KMS-11 (cell line): Measurements from ENCODE around the gene PCDHA7.
"Not testable (repeated sequence)": the region's sequence is repeated elsewhere in the genome, so short reads cannot be mapped to it uniquely, and the experiment has no call there.

Experiments used
- H2AFZ ChIP-seq: fragments of 200-600 bp; sonication (generic); 2 replicates; pipeline ENCODE4 v1.6.1; 2016; ENCODE audit warnings: antibody characterized with exemption, mixed run types, low read depth
- H3K27ac ChIP-seq: fragments of 200-600 bp; sonication (generic); 2 replicates; pipeline ENCODE4 v1.6.1; 2016; ENCODE audit warnings: mild to moderate bottlenecking, mixed run types
- H3K27me3 ChIP-seq: fragments of 200-600 bp; sonication (generic); 2 replicates; pipeline ENCODE4 v1.6.1; 2017; ENCODE audit warnings: mild to moderate bottlenecking, low read depth, mixed run types, moderate library complexity; ENCODE audit not compliant: insufficient read depth
- H3K36me3 ChIP-seq: fragments of 200-600 bp; sonication (generic); 2 replicates; pipeline ENCODE4 v1.6.1; 2017; ENCODE audit warnings: mild to moderate bottlenecking, mixed run types; ENCODE audit not compliant: insufficient read depth
- H3K4me1 ChIP-seq: fragments of 200-600 bp; sonication (generic); 2 replicates; pipeline ENCODE4 v1.6.1; 2016; ENCODE audit warnings: mild to moderate bottlenecking, low read depth, mixed run types; ENCODE audit not compliant: poor library complexity, severe bottlenecking
- H3K4me2 ChIP-seq: fragments of 200-600 bp; sonication (generic); 2 replicates; pipeline ENCODE4 v1.7.0; 2016; ENCODE audit warnings: mild to moderate bottlenecking, mixed run types
- H3K4me3 ChIP-seq: fragments of 200-600 bp; sonication (generic); IDR thresholded peaks from 2 replicates; pipeline ENCODE4 v1.6.1; 2017; ENCODE audit warnings: low read depth, low read length, mixed read lengths; ENCODE audit not compliant: insufficient read depth
- H3K79me2 ChIP-seq: fragments of 200-600 bp; sonication (generic); 2 replicates; pipeline ENCODE4 v1.6.1; 2016; ENCODE audit warnings: low read depth, mixed run types; ENCODE audit not compliant: insufficient read depth
- H3K9ac ChIP-seq: fragments of 200-600 bp; sonication (generic); 2 replicates; pipeline ENCODE4 v1.6.1; 2016; ENCODE audit warnings: mild to moderate bottlenecking, mixed run types
- H4K20me1 ChIP-seq: fragments of 200-600 bp; sonication (generic); 2 replicates; pipeline ENCODE4 v1.6.1; 2016; ENCODE audit warnings: mild to moderate bottlenecking, mixed run types; ENCODE audit not compliant: insufficient read depth
- CTCF ChIP-seq: fragments of 200-600 bp; sonication (generic); conservative IDR thresholded peaks from 2 replicates; pipeline ENCODE4 v1.6.1; 2017; ENCODE audit warnings: low read depth, mild to moderate bottlenecking, antibody characterized with exemption, low read length, moderate library complexity, mixed read lengths

The PCDHA7 gene, protein sequence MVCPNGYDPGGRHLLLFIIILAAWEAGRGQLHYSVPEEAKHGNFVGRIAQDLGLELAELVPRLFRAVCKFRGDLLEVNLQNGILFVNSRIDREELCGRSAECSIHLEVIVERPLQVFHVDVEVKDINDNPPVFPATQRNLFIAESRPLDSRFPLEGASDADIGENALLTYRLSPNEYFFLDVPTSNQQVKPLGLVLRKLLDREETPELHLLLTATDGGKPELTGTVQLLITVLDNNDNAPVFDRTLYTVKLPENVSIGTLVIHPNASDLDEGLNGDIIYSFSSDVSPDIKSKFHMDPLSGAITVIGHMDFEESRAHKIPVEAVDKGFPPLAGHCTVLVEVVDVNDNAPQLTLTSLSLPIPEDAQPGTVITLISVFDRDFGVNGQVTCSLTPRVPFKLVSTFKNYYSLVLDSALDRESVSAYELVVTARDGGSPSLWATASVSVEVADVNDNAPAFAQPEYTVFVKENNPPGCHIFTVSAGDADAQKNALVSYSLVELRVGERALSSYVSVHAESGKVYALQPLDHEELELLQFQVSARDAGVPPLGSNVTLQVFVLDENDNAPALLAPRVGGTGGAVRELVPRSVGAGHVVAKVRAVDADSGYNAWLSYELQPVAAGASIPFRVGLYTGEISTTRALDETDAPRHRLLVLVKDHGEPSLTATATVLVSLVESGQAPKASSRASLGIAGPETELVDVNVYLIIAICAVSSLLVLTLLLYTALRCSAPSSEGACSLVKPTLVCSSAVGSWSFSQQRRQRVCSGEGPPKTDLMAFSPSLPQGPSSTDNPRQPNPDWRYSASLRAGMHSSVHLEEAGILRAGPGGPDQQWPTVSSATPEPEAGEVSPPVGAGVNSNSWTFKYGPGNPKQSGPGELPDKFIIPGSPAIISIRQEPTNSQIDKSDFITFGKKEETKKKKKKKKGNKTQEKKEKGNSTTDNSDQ

GRCh38 chr5:140833993-140834392 lies at the start of gene PCDHA7:
TSS of gene PCDHA7 (plus strand) at chr5:140834269. CDS start at chr5:140834384, 115 bp downstream.
- no peak within 1 kb of the TSS for H3K4me2 ChIP-seq
- no peak within 1 kb of the TSS for H3K27ac ChIP-seq
- H2AFZ ChIP-seq: no peak within 1 kb of the TSS
- no peak for TF ChIP-seq CTCF
- no peaks in the 10 kb centered on the region for H3K27me3 ChIP-seq
- no peaks in the 10 kb centered on the region for H4K20me1 ChIP-seq
- no peaks in the 10 kb centered on the region for H3K4me1 ChIP-seq
- H3K9ac ChIP-seq: no peak within 1 kb of the TSS
- H3K36me3 ChIP-seq: no peaks in the 10 kb centered on the region
- no peaks in the 10 kb centered on the region for H3K79me2 ChIP-seq
- H3K4me3 ChIP-seq: no peak within 1 kb of the TSS

- Histone ChIP-seq H3K79me2 (no peaks in the 10 kb centered on the region), H3K27ac (no peak within 1 kb of the TSS), H3K36me3 (no peaks in the 10 kb centered on the region), H3K4me3 (no peak within 1 kb of the TSS), H3K9ac (no peak within 1 kb of the TSS), H4K20me1 (no peaks in the 10 kb centered on the region), H2AFZ (no peak within 1 kb of the TSS), H3K27me3 (no peaks in the 10 kb centered on the region), H3K4me1 (no peaks in the 10 kb centered on the region), H3K4me2 (no peak within 1 kb of the TSS)
- no peak for TF ChIP-seq CTCF
Measured at GRCh38 chr5:140785905-140786686, 48.0 kb upstream of the PCDHA7 start, which contains the start of gene PCDHA1. TSS of gene PCDHA1 (plus strand) at chr5:140786140.

- not testable (repeated sequence) for H3K9ac ChIP-seq, H3K36me3 ChIP-seq, H3K79me2 ChIP-seq, H3K4me2 ChIP-seq, H4K20me1 ChIP-seq, H3K27me3 ChIP-seq, H3K4me3 ChIP-seq, H2AFZ ChIP-seq, H3K4me1 ChIP-seq, H3K27ac ChIP-seq
Measured at GRCh38 chr5:140787422-140787821, 46.6 kb upstream of the PCDHA7 start.

DNA sequence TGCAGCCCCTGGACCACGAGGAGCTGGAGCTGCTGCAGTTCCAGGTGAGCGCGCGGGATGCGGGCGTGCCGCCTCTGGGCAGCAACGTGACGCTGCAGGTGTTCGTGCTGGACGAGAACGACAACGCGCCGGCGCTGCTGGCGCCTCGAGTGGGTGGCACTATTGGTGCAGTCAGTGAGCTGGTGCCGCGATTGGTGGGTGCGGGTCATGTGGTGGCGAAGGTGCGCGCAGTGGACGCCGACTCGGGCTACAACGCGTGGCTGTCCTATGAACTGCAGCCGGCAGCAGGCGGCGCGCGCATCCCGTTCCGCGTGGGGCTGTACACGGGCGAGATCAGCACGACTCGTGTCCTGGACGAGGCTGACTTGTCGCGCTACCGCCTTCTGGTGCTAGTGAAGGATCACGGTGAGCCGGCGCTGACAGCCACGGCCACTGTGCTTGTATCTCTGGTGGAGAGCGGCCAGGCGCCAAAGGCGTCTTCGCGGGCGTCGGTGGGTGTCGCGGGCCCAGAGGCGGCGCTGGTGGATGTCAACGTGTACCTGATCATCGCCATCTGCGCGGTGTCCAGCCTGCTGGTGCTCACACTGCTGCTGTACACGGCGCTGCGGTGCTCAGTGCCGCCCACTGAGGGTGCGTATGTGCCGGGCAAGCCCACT lies 46.1 kb upstream of the PCDHA7 start:
- not testable (repeated sequence) for H3K27ac ChIP-seq, H4K20me1 ChIP-seq, H3K9ac ChIP-seq, H3K4me2 ChIP-seq, H3K27me3 ChIP-seq, H3K4me1 ChIP-seq, H3K36me3 ChIP-seq, H3K4me3 ChIP-seq, H3K79me2 ChIP-seq, H2AFZ ChIP-seq

DNA sequence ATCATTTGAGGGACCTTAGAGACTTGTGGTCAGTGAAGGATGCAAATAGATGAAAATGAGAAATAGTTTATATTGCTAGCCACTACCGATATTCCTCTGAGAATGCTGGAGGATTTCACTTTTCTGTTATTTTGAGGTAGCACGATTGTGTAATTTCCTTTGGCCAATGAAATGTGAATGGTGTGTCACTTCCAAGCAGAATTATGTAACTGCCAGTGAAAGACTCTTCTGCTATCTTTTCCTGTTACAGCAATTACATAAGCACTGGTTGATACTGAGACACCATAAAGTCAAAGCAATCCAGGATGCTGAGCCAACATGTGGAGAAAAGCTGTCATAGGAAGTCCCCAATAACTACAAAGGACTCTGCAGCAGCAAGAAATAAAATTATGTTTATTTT lies 43.0 kb upstream of the PCDHA7 start:
- Histone ChIP-seq H3K4me2 (no peak overlapping the region), H2AFZ (no peak overlapping the region), H3K27ac (no peak overlapping the region), H3K36me3 (no peaks in the 10 kb centered on the region), H3K27me3 (no peaks in the 10 kb centered on the region), H3K4me1 (no peaks in the 10 kb centered on the region), H3K4me3 (no peak overlapping the region), H3K79me2 (no peaks in the 10 kb centered on the region), H4K20me1 (no peaks in the 10 kb centered on the region), H3K9ac (no peak overlapping the region)
- no peak for TF ChIP-seq CTCF
